C4-2B (cell line): Measurements from ENCODE around the gene ARFIP2.

Experiments
- ZFX ChIP-seq: fragments of 450-650 bp; IDR thresholded peaks from 2 replicates; pipeline ENCODE4 v1.6.1; 2017
- TF ChIP-seq, protein P1 (sequence below): fragments of 450-650 bp; conservative IDR thresholded peaks from 2 replicates; pipeline ENCODE4 v1.5.1; 2017; ENCODE audit warnings: mild to moderate bottlenecking

DNA sequence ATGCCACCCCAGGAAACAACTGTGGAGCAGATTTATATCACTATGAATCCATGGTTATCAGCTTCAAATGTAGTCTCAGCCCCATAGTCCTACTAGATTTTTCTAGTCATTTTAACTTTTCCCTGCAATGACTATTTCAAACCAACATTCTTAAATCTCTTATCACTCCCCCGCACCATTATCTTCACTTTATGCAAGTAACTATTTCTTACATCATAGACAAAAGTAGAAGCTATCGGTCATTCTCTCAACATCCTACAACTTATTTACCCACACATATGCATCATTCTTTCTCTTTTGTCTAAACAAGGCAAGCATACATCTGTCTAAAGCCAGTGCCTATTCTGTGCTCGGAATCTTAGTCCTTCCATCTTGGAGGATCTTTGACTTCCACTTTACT is 4.5 kb upstream of the ARFIP2 start:
- TF ChIP-seq, protein P1, sequence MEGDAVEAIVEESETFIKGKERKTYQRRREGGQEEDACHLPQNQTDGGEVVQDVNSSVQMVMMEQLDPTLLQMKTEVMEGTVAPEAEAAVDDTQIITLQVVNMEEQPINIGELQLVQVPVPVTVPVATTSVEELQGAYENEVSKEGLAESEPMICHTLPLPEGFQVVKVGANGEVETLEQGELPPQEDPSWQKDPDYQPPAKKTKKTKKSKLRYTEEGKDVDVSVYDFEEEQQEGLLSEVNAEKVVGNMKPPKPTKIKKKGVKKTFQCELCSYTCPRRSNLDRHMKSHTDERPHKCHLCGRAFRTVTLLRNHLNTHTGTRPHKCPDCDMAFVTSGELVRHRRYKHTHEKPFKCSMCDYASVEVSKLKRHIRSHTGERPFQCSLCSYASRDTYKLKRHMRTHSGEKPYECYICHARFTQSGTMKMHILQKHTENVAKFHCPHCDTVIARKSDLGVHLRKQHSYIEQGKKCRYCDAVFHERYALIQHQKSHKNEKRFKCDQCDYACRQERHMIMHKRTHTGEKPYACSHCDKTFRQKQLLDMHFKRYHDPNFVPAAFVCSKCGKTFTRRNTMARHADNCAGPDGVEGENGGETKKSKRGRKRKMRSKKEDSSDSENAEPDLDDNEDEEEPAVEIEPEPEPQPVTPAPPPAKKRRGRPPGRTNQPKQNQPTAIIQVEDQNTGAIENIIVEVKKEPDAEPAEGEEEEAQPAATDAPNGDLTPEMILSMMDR, result no peak
- TF ChIP-seq ZFX, result no peak
